Testis (tissue), 2 donors: ENCODE results near the gene CACNB4.

ENCODE experiments used
- POLR2A ChIP-seq: fragments of 450-650 bp; IDR thresholded peaks from one replicate; pipeline ENCODE4 v1.6.1; 2017; ENCODE audit warnings: antibody characterized with exemption, mild to moderate bottlenecking, moderate library complexity
- TF ChIP-seq, protein P1 (sequence below), 3 experiments: fragments of 450-650 bp in 2 of 3; fragments of 200-600 bp in 1 of 3; sonication (generic) in 1 of 3; IDR thresholded peaks; one replicate each; pipeline ENCODE4 v1.5.1; 2016 to 2019; ENCODE audit warnings: antibody characterized with exemption in 3 of 3, mild to moderate bottlenecking in 2 of 3, moderate library complexity in 1 of 3

- TF ChIP-seq, protein P1, sequence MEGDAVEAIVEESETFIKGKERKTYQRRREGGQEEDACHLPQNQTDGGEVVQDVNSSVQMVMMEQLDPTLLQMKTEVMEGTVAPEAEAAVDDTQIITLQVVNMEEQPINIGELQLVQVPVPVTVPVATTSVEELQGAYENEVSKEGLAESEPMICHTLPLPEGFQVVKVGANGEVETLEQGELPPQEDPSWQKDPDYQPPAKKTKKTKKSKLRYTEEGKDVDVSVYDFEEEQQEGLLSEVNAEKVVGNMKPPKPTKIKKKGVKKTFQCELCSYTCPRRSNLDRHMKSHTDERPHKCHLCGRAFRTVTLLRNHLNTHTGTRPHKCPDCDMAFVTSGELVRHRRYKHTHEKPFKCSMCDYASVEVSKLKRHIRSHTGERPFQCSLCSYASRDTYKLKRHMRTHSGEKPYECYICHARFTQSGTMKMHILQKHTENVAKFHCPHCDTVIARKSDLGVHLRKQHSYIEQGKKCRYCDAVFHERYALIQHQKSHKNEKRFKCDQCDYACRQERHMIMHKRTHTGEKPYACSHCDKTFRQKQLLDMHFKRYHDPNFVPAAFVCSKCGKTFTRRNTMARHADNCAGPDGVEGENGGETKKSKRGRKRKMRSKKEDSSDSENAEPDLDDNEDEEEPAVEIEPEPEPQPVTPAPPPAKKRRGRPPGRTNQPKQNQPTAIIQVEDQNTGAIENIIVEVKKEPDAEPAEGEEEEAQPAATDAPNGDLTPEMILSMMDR (IDR thresholded peaks at IDR 0.05) = no peak
- no peak for TF ChIP-seq POLR2A
These were observed 10.8 kb downstream of the CACNB4 start for GRCh38 chr2:152088006-152088405.
